SH-SY5Y (cell line): ENCODE measurements around the gene TP53I3.
A peak's percentile ranks its signal among the peaks of the same experiment; 100 is the strongest.

Source experiments
- GATA2 ChIP-seq: IDR thresholded peaks from 2 replicates; pipeline ENCODE4 v1.6.1; 2011; ENCODE audit warnings: mild to moderate bottlenecking, low read depth, low read length
- GATA3 ChIP-seq: IDR thresholded peaks from 2 replicates; pipeline ENCODE4 v1.6.1; 2011; ENCODE audit warnings: low read depth, mild to moderate bottlenecking, low read length, moderate library complexity

TP53I3 gene

GRCh38 chr2:24084386-24085199, at the start of gene TP53I3:
Gene TP53I3, minus strand, starts transcription at chr2:24084834. Its CDS starts 508 bp downstream, at chr2:24084326.
- no peak for TF ChIP-seq GATA3
- TF ChIP-seq GATA2, result peak; percentile 1; the same call in 1 of the 2 replicates

- TF ChIP-seq GATA3, result no peak
- no peak for TF ChIP-seq GATA2
Observed at GRCh38 chr2:24132543-24132942, 47.9 kb upstream of the TP53I3 start.

GRCh38 chr2:24125956-24126355, 41.3 kb upstream of the TP53I3 start:
- TF ChIP-seq GATA2 (no peak), GATA3 (no peak)

- no peak for TF ChIP-seq GATA3
- no peak for TF ChIP-seq GATA2
Observed at GRCh38 chr2:24123922-24124580, 39.4 kb upstream of the TP53I3 start.

- no peak; the same call in 1 of the 2 replicates for TF ChIP-seq GATA2
- no peak for TF ChIP-seq GATA3
Observed at GRCh38 chr2:24123195-24123921, 38.7 kb upstream of the TP53I3 start, which contains the start of the genes FAM228B and PFN4. Gene FAM228B, plus strand, starts transcription at chr2:24123469. Its CDS starts 893 bp downstream, at chr2:24124362. Gene PFN4, minus strand, starts transcription at chr2:24123334. Its CDS starts 799 bp downstream, at chr2:24122535.

GRCh38 chr2:24122366-24123194, 37.9 kb upstream of the TP53I3 start:
- TF ChIP-seq GATA2, result no peak
- no peak for TF ChIP-seq GATA3

- TF ChIP-seq GATA2 (no peak), GATA3 (no peak)
Observed at GRCh38 chr2:24121469-24121868, 36.8 kb upstream of the TP53I3 start.

GRCh38 chr2:24121066-24121465, 36.4 kb upstream of the TP53I3 start:
- TF ChIP-seq GATA2 (no peak), GATA3 (no peak)

GRCh38 chr2:24117902-24118301, 33.3 kb upstream of the TP53I3 start:
- peak; percentile 90 for TF ChIP-seq GATA2
- peak; percentile 63; the same call in 1 of the 2 replicates for TF ChIP-seq GATA3

- no peak for TF ChIP-seq GATA2
- TF ChIP-seq GATA3, result no peak
Observed at GRCh38 chr2:24115057-24115456, 30.4 kb upstream of the TP53I3 start.

- TF ChIP-seq GATA3, result no peak
- no peak for TF ChIP-seq GATA2
Observed at GRCh38 chr2:24111407-24111901, 26.8 kb upstream of the TP53I3 start.

- no peak for TF ChIP-seq GATA2
- no peak for TF ChIP-seq GATA3
Observed at GRCh38 chr2:24110660-24111303, 26.1 kb upstream of the TP53I3 start.

- TF ChIP-seq GATA2 (no peak), GATA3 (no peak)
Observed at GRCh38 chr2:24107336-24107735, 22.7 kb upstream of the TP53I3 start.
